GM21423 (cell line): ENCODE measurements around the gene MRTFB.

Source experiments
- ATAC-seq: cut with Tn5 transposase; IDR thresholded peaks from one replicate; pipeline ENCODE4 v1.9.1; 2021; ENCODE audit warnings: mild to moderate bottlenecking, moderate library complexity; ENCODE audit not compliant: unreplicated experiment

Gene MRTFB

DNA sequence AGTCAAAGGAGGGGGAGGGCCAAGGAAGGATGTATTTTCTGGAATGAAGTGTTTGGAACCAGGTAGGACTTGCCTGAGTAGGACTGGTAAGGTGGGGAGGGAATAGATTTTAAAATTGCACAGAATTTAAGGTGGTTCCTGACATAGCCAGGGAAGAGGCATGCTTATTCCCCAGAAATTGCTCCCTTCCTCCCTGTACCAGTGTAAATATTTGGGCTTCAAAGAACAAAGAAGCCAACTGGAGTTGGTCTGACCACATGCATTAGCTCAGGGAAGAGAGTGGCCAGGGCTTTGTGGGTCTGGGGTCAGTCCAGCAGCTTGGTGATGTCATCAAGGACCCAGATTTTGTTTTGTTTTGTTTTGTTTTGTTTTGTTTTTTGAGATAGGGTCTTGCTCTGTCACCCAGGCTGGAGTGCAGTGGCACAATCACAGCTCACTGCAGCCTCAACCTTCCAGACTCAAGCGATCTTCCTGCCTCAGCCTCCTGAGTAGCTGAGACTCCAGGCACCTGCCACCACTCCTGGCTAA is 9.3 kb upstream of the MRTFB start:
- no peak for ATAC-seq

DNA sequence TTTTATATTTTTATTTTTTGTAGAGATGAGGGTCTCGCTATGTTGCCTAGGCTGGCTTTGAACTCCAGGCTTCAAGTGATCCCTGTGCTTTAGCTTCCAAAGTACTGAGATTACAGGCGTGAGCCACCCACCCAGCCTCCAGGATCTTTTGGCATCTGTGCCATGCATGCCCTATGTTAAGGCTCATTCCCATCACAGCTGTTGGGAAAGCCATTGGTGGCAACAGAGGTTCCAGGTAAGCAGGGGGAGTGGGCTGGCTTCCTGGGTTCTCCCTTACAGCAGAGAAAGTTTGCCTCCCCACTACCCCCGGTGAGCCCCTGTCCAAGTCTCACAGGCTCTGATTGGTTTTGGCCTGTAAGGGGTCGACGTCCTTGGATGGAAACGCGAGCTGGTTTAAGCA is 8.9 kb upstream of the MRTFB start:
- ATAC-seq: no peak

DNA sequence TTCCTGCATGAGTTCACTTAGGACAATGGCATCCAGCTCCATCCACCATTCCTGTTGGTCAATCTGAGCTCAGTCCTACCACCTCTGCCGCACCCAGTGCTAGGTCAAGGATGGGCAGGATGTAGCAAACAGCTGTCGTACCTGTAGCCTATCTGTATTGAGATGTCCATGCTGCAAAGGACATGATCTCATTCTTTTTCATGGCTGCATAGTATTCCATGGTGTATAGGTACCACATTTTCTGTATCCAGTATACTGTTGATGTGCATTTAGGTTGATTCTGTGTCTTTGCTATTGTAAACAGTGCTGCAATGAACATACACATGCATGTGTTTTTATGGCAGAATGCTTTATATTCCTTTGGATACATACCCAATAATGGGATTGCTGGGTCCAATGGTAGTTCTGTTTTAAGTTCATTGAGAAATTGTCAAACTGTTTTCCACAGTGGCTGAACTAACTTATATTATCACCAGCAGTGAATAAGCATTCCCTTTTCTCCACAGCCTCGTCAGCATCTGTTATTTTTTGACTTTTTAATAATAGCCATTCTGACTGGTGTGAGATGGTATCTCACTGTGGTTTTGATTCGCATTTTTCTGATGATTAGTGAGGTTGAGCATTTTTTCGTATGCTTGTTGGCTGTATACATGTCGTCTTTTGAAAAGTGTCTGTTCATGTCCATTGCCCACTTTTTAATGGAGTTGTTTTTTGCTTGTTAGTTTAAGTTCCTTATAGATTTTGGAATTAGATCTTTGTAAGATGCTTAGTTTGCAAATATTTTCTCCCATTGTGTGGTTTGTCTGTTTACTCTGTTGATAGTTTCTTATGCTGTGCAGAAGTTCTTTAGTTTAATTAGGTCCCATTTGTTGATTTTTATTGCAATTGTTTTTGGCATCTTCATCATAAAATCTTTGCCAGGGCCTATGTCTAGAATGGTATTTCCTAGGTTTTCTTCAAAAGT is 7.2 kb upstream of the MRTFB start:
- no peak for ATAC-seq

DNA sequence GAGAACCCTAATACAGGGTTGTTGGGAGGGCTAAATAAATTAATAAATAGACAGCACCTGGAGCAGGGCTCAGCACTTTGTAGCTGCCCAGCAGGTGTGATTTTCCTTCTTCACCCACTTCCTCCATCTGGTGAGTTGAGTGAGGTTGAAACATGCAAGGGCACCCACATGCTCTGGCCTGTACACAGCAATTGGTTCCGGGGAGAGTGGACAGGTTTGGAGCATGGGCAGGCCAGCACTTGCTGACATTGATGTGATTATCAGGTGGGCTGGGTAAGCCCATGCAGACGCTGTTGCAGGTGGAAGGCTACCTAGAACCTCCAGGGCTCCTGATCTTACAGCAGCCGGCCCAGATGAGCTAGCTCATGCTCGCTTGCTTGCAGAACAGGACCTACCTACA is 1.3 kb upstream of the MRTFB start:
- no peak for ATAC-seq

DNA sequence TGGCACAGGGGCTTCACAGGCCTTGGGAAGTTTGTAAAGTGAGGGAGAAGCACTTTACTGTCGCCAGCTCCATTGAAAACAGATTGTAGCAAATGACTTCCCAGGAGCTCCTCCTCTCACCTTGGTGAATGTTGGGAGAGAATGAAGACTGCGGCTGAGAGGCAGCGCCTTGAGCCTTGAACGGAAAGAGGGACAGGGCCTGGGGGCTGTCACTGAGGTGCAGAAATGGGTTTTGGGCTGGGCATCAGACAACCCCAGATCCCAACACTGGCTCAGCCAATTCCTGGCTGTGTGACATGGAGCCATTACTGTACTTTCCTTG is 603 bp upstream of the MRTFB start:
- ATAC-seq: no peak

DNA sequence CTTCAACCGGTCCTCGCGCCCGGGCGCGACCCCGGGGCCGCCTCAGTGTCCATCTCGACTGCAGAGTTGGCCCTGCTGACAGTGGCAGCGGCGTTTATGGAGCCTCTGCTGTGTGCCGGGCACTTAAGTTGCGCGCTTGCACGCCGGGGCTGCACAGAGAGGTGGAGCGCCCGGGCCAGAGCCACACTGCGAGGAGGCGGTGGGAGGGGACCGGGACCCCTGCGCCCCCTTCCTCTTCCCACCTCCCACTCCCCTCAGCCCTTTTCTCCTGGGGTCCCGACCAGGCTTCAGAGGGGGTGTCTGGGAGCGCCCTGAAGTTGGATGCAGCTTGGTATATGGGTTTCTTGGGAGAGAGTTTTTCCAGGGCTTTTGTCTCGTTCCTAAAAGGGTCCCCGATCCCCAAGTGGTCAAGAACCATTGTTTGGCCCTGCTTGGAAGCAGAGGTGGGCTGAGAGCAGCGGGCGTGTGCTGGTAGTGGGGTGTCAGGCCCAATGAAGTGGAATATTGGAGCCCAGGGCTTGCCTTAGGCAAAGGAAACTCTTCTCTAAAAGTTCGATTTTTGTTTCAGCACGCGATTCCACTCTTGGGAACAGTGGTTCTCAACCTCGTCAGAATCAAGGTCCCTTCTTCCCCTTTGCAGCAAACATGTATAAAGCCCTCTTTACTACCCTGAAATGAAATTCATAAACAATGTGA is 605 bp downstream of the MRTFB start:
- no peak for ATAC-seq

DNA sequence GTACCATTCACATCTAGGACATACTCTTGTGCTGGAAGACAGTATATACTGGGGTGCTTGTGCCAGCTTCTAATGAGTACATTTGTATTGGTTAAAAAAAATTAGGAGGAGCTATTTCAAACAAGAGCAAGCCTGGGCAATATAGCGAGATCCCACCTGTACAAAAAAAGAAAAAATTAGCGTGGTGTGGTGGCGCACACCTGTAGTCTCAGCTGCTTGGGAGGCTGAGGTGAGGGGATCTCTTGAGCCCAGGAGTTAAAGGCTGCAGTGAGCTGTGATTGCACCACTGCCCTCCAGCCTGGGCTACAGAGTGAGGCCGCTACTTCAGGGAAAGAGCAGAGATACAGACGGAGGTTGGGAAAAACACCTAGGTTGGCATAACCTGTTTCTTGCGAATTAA is 1.2 kb downstream of the MRTFB start:
- no peak for ATAC-seq

DNA sequence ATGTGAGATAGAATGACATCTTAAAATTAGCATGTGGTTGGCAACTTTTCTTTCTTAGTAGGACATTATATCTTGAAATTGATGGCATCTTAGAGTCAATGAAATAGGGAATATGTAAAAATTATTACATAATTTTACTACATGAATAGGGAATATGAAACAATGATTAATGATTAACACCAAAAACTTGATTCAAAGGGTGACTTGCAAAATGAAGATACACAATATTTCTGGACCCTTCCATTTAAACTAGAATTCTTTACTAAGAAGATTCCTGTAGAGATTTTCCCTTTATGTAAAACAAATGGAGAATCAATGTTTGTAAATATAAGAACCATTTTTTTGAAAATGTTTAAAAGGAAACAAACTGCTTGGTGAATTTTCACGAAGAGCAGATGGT is 3.4 kb downstream of the MRTFB start:
- no peak for ATAC-seq

DNA sequence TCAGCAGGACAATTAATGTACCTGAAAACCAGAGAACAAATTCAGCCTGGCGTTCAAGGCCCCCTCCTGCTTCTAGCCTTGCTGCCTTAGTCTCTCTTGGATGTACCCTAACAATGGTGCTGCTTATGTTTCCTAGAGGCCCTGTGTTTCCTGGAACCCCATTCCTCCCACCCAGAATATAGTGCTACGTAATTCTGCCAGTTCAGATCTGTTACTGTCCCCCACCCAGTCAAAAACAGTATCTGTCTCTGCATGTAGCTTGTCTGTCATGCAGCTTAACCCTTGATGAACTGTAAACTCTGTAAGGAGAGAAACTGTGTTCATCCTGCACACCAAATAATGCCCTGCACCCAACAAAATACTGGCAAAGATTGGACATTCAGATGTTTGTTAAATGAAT is 6.8 kb downstream of the MRTFB start:
- ATAC-seq: no peak

DNA sequence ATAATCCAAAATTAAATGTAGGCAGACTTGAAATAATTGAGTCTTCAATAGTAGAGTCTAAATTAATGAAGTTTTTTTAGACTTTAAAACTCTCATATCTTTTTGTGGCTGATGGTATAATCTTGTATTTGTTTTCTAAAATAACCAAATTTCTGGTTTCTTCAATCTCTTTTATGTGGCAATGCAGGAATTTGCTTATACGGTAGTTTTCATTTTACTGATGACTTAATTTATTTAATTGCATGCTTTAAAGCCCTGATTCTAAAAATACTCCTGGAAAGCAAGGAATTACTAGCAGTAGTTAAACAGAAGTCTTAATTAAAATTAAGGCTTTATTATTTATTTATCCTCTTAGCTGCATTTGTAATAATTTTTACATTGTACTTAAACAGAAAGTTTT is 15.4 kb downstream of the MRTFB start:
- no peak for ATAC-seq

DNA sequence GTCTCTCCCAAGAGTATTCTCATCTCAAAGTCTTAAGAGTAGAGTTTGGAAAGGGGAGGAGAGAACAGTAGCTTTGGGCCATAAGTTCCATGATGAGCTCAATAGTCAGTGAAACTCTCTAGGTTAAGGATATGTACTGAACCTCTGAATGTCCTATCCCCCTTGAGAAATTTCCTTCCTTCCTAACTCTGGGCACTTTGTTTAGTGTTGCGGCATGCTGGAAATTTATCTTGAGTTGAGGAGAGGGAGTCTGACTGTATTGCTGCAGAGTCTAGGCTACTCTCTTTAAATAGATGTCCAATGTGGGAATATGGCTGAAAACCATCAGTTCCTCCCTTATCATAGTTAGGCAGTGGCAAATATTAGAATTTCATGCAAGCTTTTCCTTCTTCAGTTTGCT is 16.1 kb downstream of the MRTFB start:
- no peak for ATAC-seq

DNA sequence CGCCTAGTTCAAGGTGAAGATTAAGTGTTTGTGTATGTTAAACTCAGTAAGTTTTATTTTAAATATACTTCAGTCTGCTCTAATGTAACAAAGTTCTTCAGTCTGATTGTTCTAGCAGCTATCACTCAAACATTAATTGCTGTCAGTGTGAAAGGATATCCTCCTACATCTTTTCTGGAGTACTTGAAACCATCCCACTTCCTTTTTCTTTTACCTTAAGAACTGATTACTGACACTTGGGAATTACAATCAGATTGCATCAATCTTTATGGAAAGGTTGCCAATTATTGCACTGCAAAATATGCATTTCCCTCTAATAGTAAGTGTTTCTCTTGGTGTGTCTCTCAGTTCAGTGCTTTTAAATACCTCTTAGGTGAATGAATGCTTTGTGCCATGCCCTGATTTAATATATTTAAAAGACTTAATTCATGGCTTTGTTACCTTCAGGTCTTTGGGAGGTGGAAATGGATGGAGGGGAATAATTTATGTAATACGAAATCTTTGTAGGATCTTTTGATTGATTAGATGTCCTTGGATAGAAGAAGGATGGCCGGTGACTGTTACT is 16.6 kb downstream of the MRTFB start:
- no peak for ATAC-seq

DNA sequence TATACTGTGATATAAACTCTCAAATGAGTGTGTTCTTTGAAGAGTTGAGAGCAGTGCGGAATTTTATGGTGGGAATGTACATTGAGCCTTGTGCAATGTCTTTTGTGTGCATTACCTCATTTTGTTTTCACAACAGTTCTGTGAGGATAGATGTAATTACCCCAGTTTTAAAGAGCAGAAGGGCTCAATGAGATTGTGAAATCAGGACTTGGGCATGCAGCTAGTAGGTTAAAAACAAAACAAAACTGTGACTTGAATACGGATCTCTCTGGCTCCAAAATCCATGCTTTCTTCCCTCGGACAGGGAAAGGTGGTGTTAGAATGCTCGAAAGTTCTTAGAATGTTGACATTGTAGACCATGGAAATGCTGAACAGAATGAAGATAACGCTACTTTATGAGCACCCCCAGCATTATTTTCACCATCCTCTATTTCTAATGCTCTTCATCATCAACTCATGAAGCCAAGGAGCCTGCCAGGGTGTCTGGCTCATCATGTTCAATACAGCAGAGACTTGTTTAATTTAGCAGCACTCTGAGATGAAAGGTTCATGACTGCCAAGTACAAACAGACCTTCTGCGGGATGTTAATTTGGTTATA is 17.1 kb downstream of the MRTFB start:
- ATAC-seq: no peak

DNA sequence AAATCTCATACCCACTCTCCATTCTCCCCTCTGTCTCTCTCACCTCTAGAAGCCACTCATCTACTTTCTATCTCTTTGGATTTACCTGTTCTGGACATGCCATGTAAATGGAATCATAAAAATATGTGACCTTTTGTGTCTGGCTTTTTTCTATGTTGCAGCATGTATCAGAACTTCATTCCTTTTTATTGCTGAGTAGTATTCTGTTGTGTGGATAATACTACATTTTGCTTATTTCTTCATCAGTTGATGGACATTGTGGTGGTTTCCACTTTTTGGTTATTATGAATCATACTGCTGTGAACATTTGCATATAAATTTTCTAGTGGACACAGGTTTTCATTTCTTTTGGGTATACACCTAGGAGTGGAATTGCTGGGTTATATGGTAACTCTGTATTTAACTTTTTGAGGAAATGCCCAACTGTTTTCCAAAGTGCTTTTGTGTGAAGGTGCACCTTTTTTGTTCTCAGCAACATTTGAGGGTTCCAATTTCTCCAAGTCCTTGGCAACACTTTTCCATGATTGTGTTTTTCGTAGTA is 18.2 kb downstream of the MRTFB start:
- no peak for ATAC-seq

DNA sequence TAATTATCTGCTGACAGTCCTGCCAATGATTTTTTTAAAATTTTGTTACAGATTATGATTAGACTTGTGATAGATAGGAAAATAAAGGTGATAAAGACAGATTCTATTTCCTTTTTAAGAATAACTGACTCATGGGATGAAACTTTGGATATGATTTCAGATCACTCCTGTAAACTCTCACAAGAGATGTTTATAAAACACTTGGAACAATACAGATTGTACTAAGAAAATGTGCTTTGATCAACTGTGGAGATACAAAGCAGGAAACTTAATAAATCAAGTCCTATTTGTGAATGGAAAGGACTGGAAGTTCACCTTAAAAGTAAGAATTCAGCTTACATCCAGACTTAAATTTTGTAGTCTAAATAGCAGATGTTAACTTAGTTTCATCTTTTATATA is 21.4 kb downstream of the MRTFB start:
- no peak for ATAC-seq

DNA sequence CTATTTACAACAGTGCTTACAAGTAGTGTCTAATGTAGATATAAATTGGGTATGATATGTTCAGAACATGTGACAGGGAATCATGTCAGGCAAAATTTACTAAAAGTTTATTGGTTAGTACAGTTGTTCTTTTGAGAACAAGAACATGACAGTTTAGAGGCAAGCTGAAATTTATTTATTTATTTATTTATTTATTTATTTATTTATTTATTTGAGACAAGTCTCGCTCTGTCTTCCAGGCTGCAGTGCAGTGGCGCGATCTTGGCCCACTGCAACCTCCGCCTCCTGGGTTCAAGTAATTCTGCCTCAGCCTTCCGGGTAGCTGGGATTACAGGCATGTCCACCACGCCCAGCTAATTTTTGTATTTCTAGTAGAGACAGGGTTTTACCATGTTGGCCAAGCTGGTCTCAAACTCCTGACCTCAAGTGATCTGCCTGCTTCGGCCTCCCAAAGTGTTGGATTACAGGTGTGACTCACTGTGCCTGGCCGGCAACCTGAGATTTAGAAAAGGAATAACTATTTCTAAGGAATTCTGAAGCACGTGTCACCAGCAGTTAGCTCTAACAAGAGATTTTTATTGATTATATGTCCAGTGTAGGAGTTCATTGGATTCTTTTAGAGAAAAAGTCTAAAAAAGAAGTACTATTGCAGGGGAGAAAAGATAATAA is 24.9 kb downstream of the MRTFB start:
- no peak for ATAC-seq

DNA sequence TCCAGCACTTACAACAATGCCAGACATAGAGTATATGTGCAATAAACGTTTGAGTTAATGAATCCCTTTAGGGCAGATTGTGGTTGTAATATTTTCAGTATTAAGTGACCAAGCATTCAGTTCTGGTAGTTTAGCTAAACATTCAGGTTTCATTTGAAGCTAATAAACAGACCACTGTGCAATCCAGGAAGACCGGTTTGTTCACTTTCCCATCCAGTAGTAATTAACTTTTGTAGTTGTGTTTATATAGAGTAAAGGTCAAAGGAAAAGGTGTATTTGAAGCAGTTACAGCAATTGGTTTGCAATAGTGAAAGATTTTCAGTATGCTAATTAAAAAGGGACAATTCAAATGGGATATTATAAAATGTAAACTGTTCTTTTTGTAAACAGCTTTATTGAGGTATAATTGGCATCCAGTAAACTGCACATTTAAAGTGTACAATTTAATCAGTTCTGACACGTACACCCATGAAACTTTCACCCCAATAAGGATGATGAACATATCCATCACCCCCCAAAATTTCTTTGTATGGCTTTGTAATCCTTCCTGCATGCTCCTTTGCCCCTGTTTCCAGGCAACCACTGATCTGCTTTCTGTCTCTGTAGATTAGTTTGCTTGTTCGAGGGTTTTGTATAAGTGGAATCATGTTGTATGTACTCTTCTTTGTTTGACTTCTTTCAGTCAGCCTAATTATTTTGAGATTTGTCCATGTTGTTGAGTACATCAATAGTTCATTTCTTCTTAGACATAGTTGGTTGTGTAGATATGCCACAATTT is 26.3 kb downstream of the MRTFB start:
- ATAC-seq: no peak

DNA sequence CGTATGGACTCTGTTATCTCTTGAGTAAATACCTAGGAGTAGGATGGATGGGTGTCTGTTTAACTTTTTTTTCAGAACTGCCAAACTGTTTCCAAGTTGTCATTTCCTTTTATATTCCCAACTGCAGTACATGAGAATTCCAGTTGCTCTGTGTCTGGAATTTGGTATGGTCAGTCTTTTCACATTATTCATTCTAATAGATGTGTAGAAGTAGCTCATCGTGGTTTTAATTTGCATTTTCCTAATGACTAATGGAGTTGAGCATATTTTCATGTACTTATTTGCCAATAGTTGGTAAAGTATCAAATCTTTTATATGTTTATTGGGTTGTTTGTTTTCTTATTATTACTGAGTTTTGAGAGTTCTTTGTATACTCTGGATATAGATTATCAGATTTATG is 27.0 kb downstream of the MRTFB start:
- no peak for ATAC-seq

DNA sequence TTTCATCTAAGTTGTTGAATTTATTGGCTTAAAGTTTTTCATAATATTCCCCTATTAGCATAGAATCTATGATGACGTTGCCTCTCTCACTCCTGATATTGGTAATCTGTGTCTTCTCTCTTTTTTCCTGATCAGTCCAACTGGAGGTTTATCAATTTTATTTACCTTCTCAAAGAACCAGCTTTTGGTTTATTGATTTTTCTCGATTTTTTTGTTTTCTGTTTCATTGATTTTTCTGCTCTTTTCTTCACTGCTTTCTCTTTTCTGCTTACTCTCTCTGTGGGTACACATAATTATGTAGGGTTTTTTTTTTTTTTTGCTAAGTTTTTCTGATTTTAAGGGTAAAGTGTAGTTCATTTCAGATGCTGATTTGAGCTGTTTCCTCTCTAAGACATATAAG is 29.7 kb downstream of the MRTFB start:
- no peak for ATAC-seq

DNA sequence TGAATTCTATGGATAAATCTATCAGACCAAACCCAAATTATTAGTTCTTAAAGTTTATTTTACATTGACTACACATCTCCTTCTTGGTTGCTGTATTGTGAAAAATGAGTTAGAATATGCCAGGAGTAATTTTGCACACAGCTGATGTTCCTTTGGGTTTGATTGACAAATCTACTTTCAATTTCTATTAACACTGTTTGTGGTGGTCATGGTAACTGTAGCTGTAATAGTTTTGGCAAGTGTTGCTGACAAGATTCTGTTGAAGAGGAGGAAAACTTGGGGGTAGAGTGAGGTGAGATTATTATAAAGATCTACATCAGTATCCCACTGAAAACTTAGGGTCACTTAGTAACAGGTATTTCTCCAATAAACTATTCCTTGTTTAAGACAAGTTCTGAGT is 30.3 kb downstream of the MRTFB start:
- no peak for ATAC-seq
